GM18519 (cell line): ENCODE results near the gene NMNAT2.

Experiments
- ATAC-seq: cut with Tn5 transposase; IDR thresholded peaks from one replicate; pipeline ENCODE4 v1.9.1; 2021; ENCODE audit warnings: mild to moderate bottlenecking, moderate library complexity; ENCODE audit not compliant: unreplicated experiment, low FRiP score

The NMNAT2 gene

DNA sequence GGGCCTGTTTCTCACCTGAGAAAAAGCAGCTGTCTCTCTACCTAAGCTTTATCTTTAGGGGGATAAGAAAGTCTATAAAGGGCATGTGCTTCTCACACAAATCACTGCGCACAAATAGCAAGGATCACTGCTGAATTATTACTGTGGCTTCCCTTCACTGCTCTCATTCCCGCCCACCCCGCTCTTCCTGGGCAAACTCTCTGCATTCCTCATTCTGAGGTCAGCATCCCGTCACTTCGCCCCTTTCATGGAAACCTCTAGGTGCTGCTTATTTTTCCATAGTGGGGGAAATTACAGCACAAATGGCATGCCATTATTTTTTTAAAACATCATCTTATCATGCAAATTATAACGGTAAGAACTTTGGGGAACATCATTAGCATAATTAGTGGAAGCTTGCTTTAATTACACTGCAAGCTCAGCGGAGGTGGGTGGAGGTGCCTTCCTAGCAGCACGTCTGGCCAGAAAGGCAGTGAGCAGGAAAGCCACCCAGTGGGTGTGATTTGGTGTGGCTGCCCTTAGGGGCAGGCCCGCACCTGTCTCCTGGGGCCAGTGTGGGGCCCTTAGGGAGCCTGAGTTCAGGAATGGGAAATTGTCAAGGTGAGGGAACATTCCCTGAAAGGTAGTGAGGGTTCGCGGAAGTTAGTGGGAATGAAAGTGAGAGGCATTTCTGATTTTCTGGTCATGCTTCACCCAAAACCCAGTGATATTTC lies 126.2 kb downstream of the NMNAT2 start:
- no peak for ATAC-seq

- no peak for ATAC-seq
These were observed 126.9 kb downstream of the NMNAT2 start for GRCh38 chr1:183291216-183291762.

DNA sequence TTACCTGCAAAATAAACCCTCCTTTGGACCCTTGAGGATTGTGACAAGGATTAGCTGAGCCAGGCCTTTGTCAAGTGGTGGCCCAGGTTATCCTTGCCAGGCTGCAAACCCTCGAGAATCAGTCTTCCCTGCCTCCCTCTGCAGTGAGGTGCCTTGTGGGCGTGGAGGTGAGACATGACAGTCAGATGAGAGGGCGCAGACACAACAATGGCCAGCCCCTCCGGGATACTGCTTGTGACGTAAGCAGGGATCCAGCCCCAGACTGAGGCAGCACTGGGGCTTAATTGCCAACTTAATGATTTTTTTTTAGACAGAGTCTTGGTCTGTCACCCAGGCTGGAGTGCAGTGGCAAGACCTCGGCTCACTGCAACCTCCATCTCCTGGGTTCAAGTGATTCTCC lies 127.6 kb downstream of the NMNAT2 start:
- no peak for ATAC-seq

- ATAC-seq = no peak
These were observed 129.1 kb downstream of the NMNAT2 start for GRCh38 chr1:183289051-183289496.

- no peak for ATAC-seq
These were observed 129.6 kb downstream of the NMNAT2 start for GRCh38 chr1:183288583-183288982.

- ATAC-seq = no peak
These were observed 130.9 kb downstream of the NMNAT2 start for GRCh38 chr1:183287191-183287675.

DNA sequence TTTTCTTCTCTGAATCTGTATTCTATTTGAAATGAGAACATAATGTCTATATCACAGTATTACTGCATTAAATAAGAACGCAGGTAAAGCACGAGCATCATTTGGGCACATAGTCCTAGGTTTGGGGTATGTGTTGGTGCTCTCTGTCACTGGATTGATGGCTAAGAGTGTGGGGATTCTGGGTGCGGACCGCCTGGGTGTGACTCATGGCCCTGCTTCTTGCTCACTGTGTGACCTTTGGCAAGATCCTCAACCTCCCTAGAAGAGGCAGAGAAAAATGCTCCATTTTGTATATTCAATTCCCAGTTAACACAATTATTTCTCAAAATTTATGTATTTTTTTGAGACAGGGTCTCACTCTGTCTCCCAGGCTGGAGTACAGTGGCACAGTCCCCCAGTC lies 132.4 kb downstream of the NMNAT2 start:
- ATAC-seq = no peak

DNA sequence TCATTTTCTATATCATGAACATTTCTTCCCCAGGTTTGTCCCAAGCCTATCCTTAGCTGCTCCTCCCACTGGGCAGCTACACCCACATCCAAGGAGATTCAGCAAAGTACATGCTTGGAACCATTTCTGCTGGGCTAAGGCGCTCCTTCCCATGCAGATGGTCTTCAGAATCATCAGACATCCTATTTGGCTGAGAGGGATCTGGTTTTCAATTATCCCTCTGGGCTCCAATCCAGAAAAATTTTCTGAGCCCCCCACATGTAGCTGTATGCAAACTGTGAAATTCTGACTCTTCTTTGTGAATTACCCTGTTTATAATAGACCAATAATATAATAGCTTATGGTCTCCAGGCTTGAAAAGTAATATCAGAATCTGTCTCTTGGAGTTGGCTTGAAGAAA lies 132.9 kb downstream of the NMNAT2 start:
- no peak for ATAC-seq

DNA sequence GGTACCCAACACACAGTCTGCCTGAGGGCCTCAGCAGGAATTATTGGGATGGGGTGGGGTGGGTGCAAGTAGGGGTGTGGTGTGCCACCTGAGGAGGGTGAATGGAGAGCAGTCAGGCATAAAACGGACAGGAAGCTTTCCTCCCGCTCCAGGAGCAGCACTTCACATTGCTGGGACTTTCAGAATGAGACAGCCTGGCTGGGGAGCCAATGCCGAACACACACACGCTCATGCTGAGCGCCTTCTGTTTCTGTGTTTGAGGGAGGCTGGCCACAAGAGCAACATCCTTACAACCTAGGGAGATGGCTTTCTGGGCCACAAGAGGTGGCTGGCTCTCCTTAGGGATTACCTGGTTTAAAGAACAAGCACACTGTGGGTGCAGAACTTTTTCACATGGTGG lies 134.1 kb downstream of the NMNAT2 start:
- no peak for ATAC-seq

GRCh38 chr1:183283286-183283685 lies 134.9 kb downstream of the NMNAT2 start:
- ATAC-seq = no peak

DNA sequence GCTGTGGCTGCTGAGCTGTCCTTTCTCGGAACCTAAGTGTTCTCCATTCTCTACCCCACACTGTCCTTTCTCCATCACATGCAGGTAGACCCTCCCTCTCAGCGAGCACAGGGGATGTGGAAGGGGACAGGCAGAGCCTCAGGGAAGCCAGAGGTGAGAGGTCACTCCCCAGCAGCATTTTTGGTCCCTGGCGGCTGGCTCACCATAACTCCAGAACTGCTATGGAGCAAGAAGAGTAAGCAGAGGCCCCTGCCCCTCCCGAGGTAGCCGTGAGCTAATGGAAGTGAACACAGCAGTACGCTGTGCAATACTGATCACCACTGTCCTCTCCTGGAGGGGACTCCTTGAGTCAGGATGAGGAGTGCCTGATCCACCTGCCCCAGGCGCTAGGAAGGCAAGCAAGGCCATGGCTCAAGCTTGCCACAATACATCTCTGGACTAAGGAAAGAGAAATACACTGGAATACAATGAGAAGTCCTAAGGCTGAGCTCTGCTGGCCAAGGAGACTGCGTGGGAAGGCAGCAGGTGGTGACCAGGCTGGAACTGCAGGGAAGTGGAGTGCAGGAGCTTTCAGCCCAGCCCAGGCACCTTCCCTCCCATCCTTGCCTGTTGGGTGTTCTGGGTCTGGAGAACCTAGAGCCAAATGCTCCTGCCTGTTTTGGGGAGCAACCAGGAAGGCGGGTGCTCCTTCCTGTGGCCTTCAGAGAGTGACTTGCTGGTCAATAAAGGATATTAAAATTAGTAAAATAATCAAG lies 135.9 kb downstream of the NMNAT2 start:
- no peak for ATAC-seq

DNA sequence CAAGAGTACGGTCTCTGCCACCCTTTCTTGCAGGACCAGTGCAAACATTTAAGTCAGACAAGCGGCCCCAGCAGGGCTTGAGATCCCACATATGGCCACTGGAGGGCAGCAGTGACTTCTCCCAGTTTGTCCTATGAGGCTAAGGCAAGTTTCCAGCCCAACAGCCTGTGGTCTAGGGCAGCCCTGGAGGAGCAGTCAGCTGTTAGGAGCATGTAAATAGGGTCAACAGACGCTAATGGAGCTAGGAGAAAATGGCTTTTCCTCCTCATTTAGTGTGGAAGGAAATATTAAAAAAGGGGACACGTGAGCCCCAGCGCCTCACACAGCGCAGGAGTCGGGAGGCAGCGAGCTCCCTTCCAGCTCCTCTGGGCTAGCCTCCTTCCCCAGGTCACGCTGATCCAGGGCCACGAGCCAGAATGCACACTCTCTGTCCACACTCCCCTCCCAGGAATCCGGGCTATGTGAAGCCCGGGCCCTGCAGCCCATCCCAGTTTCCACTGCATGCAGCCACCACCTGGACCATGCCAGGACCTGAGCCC lies 136.6 kb downstream of the NMNAT2 start:
- ATAC-seq = no peak

- ATAC-seq = no peak
These were observed 137.1 kb downstream of the NMNAT2 start for GRCh38 chr1:183281039-183281438.

DNA sequence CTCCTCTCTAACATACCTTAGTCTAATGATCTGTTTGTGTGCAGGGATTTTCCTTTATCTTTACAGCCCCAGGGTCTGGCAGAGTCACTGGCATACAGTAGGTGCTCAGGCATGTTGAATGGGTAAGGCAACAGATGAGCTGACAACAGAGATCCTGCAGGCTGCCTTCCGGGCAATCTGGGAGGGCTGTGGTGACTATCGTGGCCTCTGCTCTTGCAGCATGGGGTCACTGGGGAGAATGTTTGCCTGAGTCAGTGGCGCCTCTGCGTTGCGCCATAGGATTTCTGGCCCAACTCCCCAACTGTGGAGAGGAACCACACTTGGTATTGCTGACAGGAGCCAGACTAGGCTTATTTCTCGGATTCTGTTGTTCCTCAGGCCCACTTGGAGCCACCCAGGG lies 138.3 kb downstream of the NMNAT2 start:
- ATAC-seq = no peak

GRCh38 chr1:183278739-183279591 lies 139.2 kb downstream of the NMNAT2 start:
- no peak for ATAC-seq

GRCh38 chr1:183277821-183278738 lies 140.1 kb downstream of the NMNAT2 start:
- ATAC-seq = no peak

- ATAC-seq = no peak
These were observed 141.6 kb downstream of the NMNAT2 start for GRCh38 chr1:183276386-183277080.

DNA sequence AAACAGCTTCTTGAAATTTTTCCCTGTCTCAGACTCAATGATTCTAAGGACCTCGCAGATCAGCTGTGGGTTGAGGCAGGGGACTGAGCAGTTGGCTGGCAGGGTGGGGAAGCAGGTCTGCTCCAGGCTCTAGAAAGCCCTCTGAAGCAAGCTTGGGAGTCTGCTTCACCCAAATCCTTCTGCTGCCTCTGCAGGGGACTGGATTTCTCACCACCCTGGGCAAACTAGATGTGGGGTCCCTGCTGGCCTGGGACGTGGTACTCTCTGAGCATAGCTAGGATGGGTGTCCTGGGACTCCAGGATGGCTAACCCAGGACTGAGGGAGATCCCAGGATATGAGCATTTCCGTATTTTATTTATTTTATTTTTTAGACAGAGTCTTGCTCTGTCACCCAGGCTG lies 142.9 kb downstream of the NMNAT2 start:
- ATAC-seq = no peak

DNA sequence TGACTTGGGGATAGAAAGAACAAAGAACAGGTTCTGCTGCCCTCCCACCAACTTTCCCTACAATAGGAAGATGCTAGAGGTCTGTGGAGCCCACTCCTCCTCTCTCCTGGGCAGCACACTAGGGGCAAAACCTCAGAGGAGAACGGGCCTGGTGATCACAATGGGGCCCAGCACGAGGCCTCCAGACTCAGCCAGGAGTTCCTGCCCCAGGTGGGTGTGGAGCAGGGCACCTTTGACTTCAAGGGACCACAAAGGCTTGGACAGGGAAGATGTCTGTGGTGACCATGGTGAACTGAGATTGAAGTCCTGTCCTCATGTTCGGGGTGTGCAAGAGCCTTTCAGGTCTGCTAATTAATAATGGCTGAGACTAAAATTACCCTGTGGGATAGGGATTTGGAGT lies 143.3 kb downstream of the NMNAT2 start:
- no peak for ATAC-seq
